H1 (cell line): ENCODE measurements around the gene SORBS1. TPM values are rescaled to one million over a fixed set of nuclear protein-coding genes. Genes with fewer than 3 reads are reported as not detected.

Experiments
- CTCF ChIA-PET: fragments of 300-600 bp; sonication (Branson Sonifier 250); formaldehyde crosslinking; loops from one replicate; lab custom pipeline; 2021; ENCODE audit not compliant: partially characterized antibody; lab: Charles Lee
- POLR2A ChIA-PET: fragments of 300-600 bp; sonication (Branson Sonifier 250); formaldehyde crosslinking; loops from one replicate; lab custom pipeline; 2021; ENCODE audit warnings: inconsistent platforms; ENCODE audit not compliant: partially characterized antibody; lab: Charles Lee
- DNase-seq, 2 experiments: peaks; one replicate each; pipeline versions ENCODE4 v3.0.0 to v3.0.0-alpha.2; 2010 to 2022; ENCODE audit warnings: low spot score in 2 of 2, low read depth in 1 of 2, mixed read lengths in 1 of 2
- FAIRE-seq: peaks from 2 replicates; lab custom pipeline; 2011; peaks lifted over from hg19 to GRCh38; lab: Jason Lieb, UNC
- H2AFZ ChIP-seq: 2 replicates; pipeline ENCODE4 v1.8.1; 2012; ENCODE audit warnings: low read length, inconsistent platforms
- H2AK5ac ChIP-seq: 2 replicates; pipeline ENCODE4 v1.6.1; 2013; ENCODE audit warnings: low read depth, low read length
- H2BK120ac ChIP-seq: replicated peaks from 2 replicates; pipeline ENCODE3; 2013; ENCODE audit warnings: low read depth, low read length, inconsistent platforms
- H2BK12ac ChIP-seq: 2 replicates; pipeline ENCODE4 v1.6.1; 2013; ENCODE audit warnings: low read depth, low read length
- H2BK15ac ChIP-seq: 2 replicates; pipeline ENCODE4 v1.6.1; 2013; ENCODE audit warnings: low read length
- H2BK20ac ChIP-seq: 2 replicates; pipeline ENCODE4 v1.6.1; 2013; ENCODE audit warnings: low read length
- H2BK5ac ChIP-seq: 2 replicates; pipeline ENCODE4 v1.6.1; 2013; ENCODE audit warnings: low read depth, low read length
- H3K14ac ChIP-seq: 2 replicates; pipeline ENCODE4 v1.6.1; 2013; ENCODE audit warnings: inconsistent platforms; ENCODE audit not compliant: insufficient read length
- H3K18ac ChIP-seq: 2 replicates; pipeline ENCODE4 v1.6.1; 2013; ENCODE audit warnings: low read length; ENCODE audit errors: extremely low read depth
- H3K23ac ChIP-seq: 2 replicates; pipeline ENCODE4 v1.6.1; 2013; ENCODE audit warnings: inconsistent platforms; ENCODE audit not compliant: insufficient read length
- H3K23me2 ChIP-seq: 2 replicates; pipeline ENCODE4 v1.6.1; 2013; ENCODE audit warnings: low read depth, low read length
- H3K27ac ChIP-seq: 2 replicates; pipeline ENCODE4 v1.6.1; 2011; ENCODE audit warnings: low read depth, low read length, inconsistent platforms
- H3K27me3 ChIP-seq, 4 experiments: replicated peaks in 1 of 4; 1 replicate in 1 of 4; 2 replicates in 3 of 4; pipeline versions ENCODE4 v1.6.1 to v1.8.1; 2011 to 2013; ENCODE audit warnings: low read length in 3 of 4, mild to moderate bottlenecking in 3 of 4, inconsistent platforms in 2 of 4, mixed read lengths in 2 of 4, moderate library complexity in 1 of 4; ENCODE audit not compliant: control insufficient read depth in 3 of 4, insufficient read depth in 3 of 4; ENCODE audit errors: extremely low read depth in 1 of 4
- H3K36me3 ChIP-seq, 4 experiments: 2 replicates each; pipeline versions ENCODE4 v1.6.1 to v1.8.1; 2011 to 2013; ENCODE audit warnings: mild to moderate bottlenecking in 4 of 4, low read length in 3 of 4, moderate library complexity in 2 of 4, control low read depth in 1 of 4, inconsistent platforms in 1 of 4; ENCODE audit not compliant: insufficient read depth in 4 of 4, control insufficient read depth in 2 of 4
- H3K4ac ChIP-seq: replicated peaks from 2 replicates; pipeline ENCODE3; 2013; ENCODE audit warnings: low read length, low read depth, mixed read lengths, inconsistent platforms; ENCODE audit not compliant: insufficient read length
- H3K4me1 ChIP-seq, 4 experiments: replicated peaks in 1 of 4; 1 replicate in 1 of 4; 2 replicates in 3 of 4; pipeline versions ENCODE4 v1.6.1 to v1.8.1; 2011 to 2013; ENCODE audit warnings: low read length in 3 of 4, inconsistent platforms in 2 of 4, mixed read lengths in 1 of 4; ENCODE audit not compliant: insufficient read depth in 4 of 4, control insufficient read depth in 3 of 4
- H3K4me2 ChIP-seq, 2 experiments: 2 replicates each; pipeline versions ENCODE4 v1.6.1 to v1.8.1; 2011 to 2013; ENCODE audit warnings: low read depth in 2 of 2, low read length in 2 of 2, control low read depth in 1 of 2, inconsistent platforms in 1 of 2, mild to moderate bottlenecking in 1 of 2; ENCODE audit not compliant: insufficient read depth in 1 of 2
- H3K4me3 ChIP-seq, 4 experiments: fragments of 200-600, 300-600 bp in 1 of 4; sonication (generic), shearing (Covaris generic), sonication (Bioruptor Twin) in 1 of 4; 2 replicates each; pipeline versions ENCODE4 v1.5.1 to v1.8.1; 2011 to 2016; ENCODE audit warnings: low read length in 4 of 4, low read depth in 3 of 4, control low read depth in 2 of 4, inconsistent platforms in 2 of 4, mild to moderate bottlenecking in 2 of 4, mixed read lengths in 1 of 4, moderate library complexity in 1 of 4; ENCODE audit not compliant: insufficient read depth in 2 of 4; ENCODE audit errors: extremely low read depth in 1 of 4
- H3K56ac ChIP-seq: replicated peaks from 2 replicates; pipeline ENCODE3; 2013; ENCODE audit warnings: low read depth, mild to moderate bottlenecking, mixed read lengths, low read length, inconsistent platforms; ENCODE audit not compliant: insufficient read length
- H3K79me1 ChIP-seq: 2 replicates; pipeline ENCODE4 v1.6.1; 2013; ENCODE audit warnings: low read depth, low read length, control low read depth
- H3K79me2 ChIP-seq, 2 experiments: 2 replicates each; pipeline versions ENCODE4 v1.6.1 to v1.8.1; 2012 to 2013; ENCODE audit warnings: low read length in 2 of 2, mild to moderate bottlenecking in 2 of 2, inconsistent platforms in 1 of 2; ENCODE audit not compliant: insufficient read depth in 2 of 2, control insufficient read depth in 1 of 2
- H3K9ac ChIP-seq, 4 experiments: replicated peaks in 1 of 4; 1 replicate in 1 of 4; 2 replicates in 3 of 4; pipeline versions ENCODE4 v1.6.1 to v1.8.1; 2011 to 2013; ENCODE audit warnings: low read depth in 3 of 4, low read length in 3 of 4, control low read depth in 2 of 4, mild to moderate bottlenecking in 2 of 4, moderate library complexity in 2 of 4, inconsistent platforms in 1 of 4; ENCODE audit errors: extremely low read depth in 1 of 4
- H3K9me3 ChIP-seq, 2 experiments: 2 replicates each; pipeline versions ENCODE4 v1.6.1 to v1.8.1; 2012 to 2013; ENCODE audit warnings: mild to moderate bottlenecking in 2 of 2, moderate library complexity in 2 of 2, control low read depth in 1 of 2, inconsistent platforms in 1 of 2, low read depth in 1 of 2, low read length in 1 of 2, mixed read lengths in 1 of 2; ENCODE audit not compliant: insufficient read depth in 2 of 2
- H4K20me1 ChIP-seq, 2 experiments: replicated peaks in 1 of 2; 2 replicates each; pipeline versions ENCODE3 to v1.8.1; 2011 to 2013; ENCODE audit warnings: inconsistent platforms in 2 of 2, low read length in 2 of 2, mild to moderate bottlenecking in 1 of 2; ENCODE audit not compliant: insufficient read depth in 2 of 2, control insufficient read depth in 1 of 2
- H4K5ac ChIP-seq: 2 replicates; pipeline ENCODE4 v1.6.1; 2013; ENCODE audit warnings: low read length, low read depth, mixed read lengths, inconsistent platforms; ENCODE audit not compliant: insufficient read length
- H4K8ac ChIP-seq: 2 replicates; pipeline ENCODE4 v1.8.0; 2013; ENCODE audit warnings: mild to moderate bottlenecking, moderate library complexity, low read length, inconsistent platforms; ENCODE audit not compliant: insufficient read depth; ENCODE audit errors: extremely low read depth
- H4K91ac ChIP-seq: replicated peaks from 2 replicates; pipeline ENCODE3; 2013; ENCODE audit warnings: low read length, mixed read lengths, inconsistent platforms; ENCODE audit not compliant: insufficient read length
- BACH1 ChIP-seq: IDR thresholded peaks from 2 replicates; pipeline ENCODE4 v1.6.1; 2012; ENCODE audit warnings: low read length, improper control_type of control experiment
- SP2 ChIP-seq: IDR thresholded peaks from 2 replicates; pipeline ENCODE4 v1.6.1; 2012; ENCODE audit warnings: mild to moderate bottlenecking, low read length, inconsistent platforms
- SP4 ChIP-seq: IDR thresholded peaks from 2 replicates; pipeline ENCODE4 v1.6.1; 2012; ENCODE audit warnings: low read length, inconsistent platforms
- WGBS, 2 experiments: shearing (Covaris generic) in 1 of 2; methylation state at CpG; one replicate each; pipeline versions ENCODE4 v1.1.6 to v1.1.7; 2013 to 2015; ENCODE audit warnings: low lambda C conversion rate in 2 of 2, mixed read lengths in 2 of 2, inconsistent platforms in 1 of 2, low coverage in 1 of 2, missing lambda C conversion rate in 1 of 2; ENCODE audit not compliant: insufficient replicate concordance in 2 of 2, insufficient coverage in 1 of 2, insufficient read length in 1 of 2; ENCODE audit errors: extremely low coverage in 1 of 2, missing lambda C conversion rate in 1 of 2; 5-methylcytosine and 5-hydroxymethylcytosine counted together
- polyA plus RNA-seq, 7 experiments: library from polyadenylated mRNA; depleted of rRNA in 3 of 7; stranded (reverse) in 5 of 7; unstranded in 2 of 7; fragments of >200 nt in 5 of 7; fragments of 200-250 nt in 2 of 7; gene quantifications; 1 replicate in 5 of 7; 2 replicates in 1 of 7; 4 replicates in 1 of 7; pipeline versions ENCODE4 v1.2.1 to v1.2.3, GENCODE V29; 2011 to 2013; ENCODE audit warnings: missing spikeins in 2 of 7, mixed read lengths in 2 of 7
- total RNA-seq: library from RNA; stranded (reverse); fragmentation: NEBNext Ultra II Directional; extraction: Animal tissue kit (Norgen Biotek cat#: 25700); gene quantifications from 2 replicates; pipeline ENCODE4 v1.2.1, GENCODE V29; 2021
- TF ChIP-seq, protein P1 (sequence below): IDR thresholded peaks from 2 replicates; pipeline ENCODE4 v1.6.1; 2011; ENCODE audit warnings: low read depth, mild to moderate bottlenecking, low read length; ENCODE audit not compliant: insufficient read depth

SORBS1 gene
- total and polyA plus RNA-seq, 2 of the 8 experiments (the other 6 are each of a cell fraction or from before 2014, with no cell fraction given), result 16.0 to 35.0 TPM

DNA sequence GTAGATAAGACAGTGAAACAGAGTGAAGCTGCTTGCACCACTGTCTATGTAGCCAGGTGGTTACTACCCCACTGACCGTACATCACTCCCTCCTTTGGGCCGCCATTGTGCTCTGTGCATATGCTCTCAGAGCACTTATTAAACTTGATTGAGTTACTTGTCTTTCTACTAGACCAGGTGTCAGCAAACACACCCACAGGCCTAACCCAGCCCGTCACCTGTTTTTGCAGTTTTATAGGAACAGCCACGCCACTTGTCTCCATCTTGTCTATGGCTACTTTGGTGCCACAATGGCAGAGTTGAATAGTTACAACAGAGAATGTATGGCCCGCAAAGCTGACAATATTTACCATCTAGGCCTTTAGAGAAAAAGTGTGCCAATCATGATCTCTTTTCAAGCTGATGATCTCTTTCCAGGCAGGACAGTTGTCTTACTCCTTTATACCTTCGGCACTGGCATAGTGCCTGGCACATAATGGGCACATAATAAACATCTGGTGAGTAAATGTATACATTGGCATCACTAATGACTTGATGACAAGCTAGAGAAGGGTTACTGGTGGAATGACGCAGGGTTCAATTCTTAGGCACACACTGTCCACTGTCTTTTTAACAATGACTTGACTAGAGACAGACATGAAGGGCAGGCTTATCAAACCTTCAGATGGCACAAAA, 36.7 kb downstream of the SORBS1 start:
- no peak overlapping the region for H2BK120ac ChIP-seq
- no peak for TF ChIP-seq BACH1
- TF ChIP-seq, protein P1, sequence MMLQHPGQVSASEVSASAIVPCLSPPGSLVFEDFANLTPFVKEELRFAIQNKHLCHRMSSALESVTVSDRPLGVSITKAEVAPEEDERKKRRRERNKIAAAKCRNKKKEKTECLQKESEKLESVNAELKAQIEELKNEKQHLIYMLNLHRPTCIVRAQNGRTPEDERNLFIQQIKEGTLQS, result no peak
- no peak for TF ChIP-seq SP4
- no peak for TF ChIP-seq SP2
- TF ChIP-seq, all 59 proteins: peak for 0
- Histone ChIP-seq H3K9ac (no peak overlapping the region), H3K23ac (no peak overlapping the region), H3K9me3 (no peaks in the 10 kb centered on the region), H4K91ac (no peak overlapping the region), H2BK15ac (no peak overlapping the region), H4K5ac (no peak overlapping the region), H3K79me1 (peaks cover 4% of the 10 kb centered on the region; the same call in 1 of the 2 replicates), H3K56ac (no peak overlapping the region), H3K4me3 (no peak overlapping the region), H4K20me1 (no peaks in the 10 kb centered on the region), H3K27ac (no peak overlapping the region), H4K8ac (no peak overlapping the region), H3K14ac (no peak overlapping the region), H3K4me1 (no peaks in the 10 kb centered on the region; a peak in 4 of 7 replicates), H2BK12ac (no peak overlapping the region), H3K4ac (no peak overlapping the region), H3K18ac (no peak overlapping the region), H3K79me2 (peaks cover 3 to 75% of the 10 kb centered on the region in 2 experiments; a peak in 3 of 4 replicates), H2BK5ac (no peak overlapping the region), H2AK5ac (no peak overlapping the region), H3K27me3 (no peaks in the 10 kb centered on the region), H2AFZ (no peak overlapping the region), H3K23me2 (no peaks in the 10 kb centered on the region), H3K36me3 (no peaks in the 10 kb centered on the region; a peak in 1 of 8 replicates), H2BK20ac (no peak overlapping the region), H3K4me2 (no peak overlapping the region)
- POLR2A ChIA-PET, result no interaction called here
- CTCF ChIA-PET, result no interaction called here
- 90% methylated on average over 7 of the region's 7 CpGs; no CpG with 5 or more reads in 1 of the 2 experiments for whole genome bisulfite sequencing, 2 experiments
- FAIRE-seq (no peak), DNase-seq (no peak)
